Activated naive CD4-positive, alpha-beta T cell treated with anti-CD3 and anti-CD28 coated beads, Interleukin-2, amount 50 U/mL, for 24 hours (primary cell): ENCODE measurements around the gene MPDZ.

ENCODE experiments used
- H3K27ac Mint-ChIP-seq: one replicate; pipeline ENCODE4 v1.8.0; 2021; ENCODE audit warnings: mild to moderate bottlenecking, mixed read lengths
- H3K27me3 Mint-ChIP-seq: one replicate; pipeline ENCODE4 v1.8.0; 2021; ENCODE audit warnings: mixed read lengths
- H3K36me3 Mint-ChIP-seq: one replicate; pipeline ENCODE4 v1.8.0; 2021; ENCODE audit warnings: mixed read lengths
- H3K4me1 Mint-ChIP-seq: one replicate; pipeline ENCODE4 v1.8.0; 2021; ENCODE audit warnings: mixed read lengths
- H3K4me3 Mint-ChIP-seq: one replicate; pipeline ENCODE4 v1.8.0; 2021; ENCODE audit warnings: mild to moderate bottlenecking, mixed read lengths
- H3K9me3 Mint-ChIP-seq: one replicate; pipeline ENCODE4 v1.8.0; 2021; ENCODE audit warnings: mixed read lengths

MPDZ gene

GRCh38 chr9:13069498-13069897 lies 210.0 kb downstream of the MPDZ start:
- H3K9me3 Mint-ChIP-seq, result peaks cover 15% of the 10 kb centered on the region
- H3K4me3 Mint-ChIP-seq, result no peak overlapping the region
- H3K4me1 Mint-ChIP-seq, result no peaks in the 10 kb centered on the region
- H3K27me3 Mint-ChIP-seq, result no peaks in the 10 kb centered on the region
- no peaks in the 10 kb centered on the region for H3K36me3 Mint-ChIP-seq
- no peak overlapping the region for H3K27ac Mint-ChIP-seq

GRCh38 chr9:13064676-13065075 lies 214.8 kb downstream of the MPDZ start:
- Mint-ChIP-seq H3K9me3 (peaks cover 4% of the 10 kb centered on the region), H3K4me1 (no peaks in the 10 kb centered on the region), H3K4me3 (no peak overlapping the region), H3K36me3 (no peaks in the 10 kb centered on the region), H3K27me3 (no peaks in the 10 kb centered on the region), H3K27ac (no peak overlapping the region)

GRCh38 chr9:13063880-13064459 lies 215.5 kb downstream of the MPDZ start:
- Mint-ChIP-seq H3K4me1 (no peaks in the 10 kb centered on the region), H3K9me3 (peaks cover 4% of the 10 kb centered on the region), H3K27ac (no peak overlapping the region), H3K36me3 (no peaks in the 10 kb centered on the region), H3K27me3 (no peaks in the 10 kb centered on the region), H3K4me3 (no peak overlapping the region)

- Mint-ChIP-seq H3K9me3 (no peaks in the 10 kb centered on the region), H3K27me3 (no peaks in the 10 kb centered on the region), H3K27ac (no peak overlapping the region), H3K4me1 (no peaks in the 10 kb centered on the region), H3K36me3 (no peaks in the 10 kb centered on the region), H3K4me3 (no peak overlapping the region)
These were observed 218.1 kb downstream of the MPDZ start for GRCh38 chr9:13061390-13061789.
